ENCODE data around the gene RAD51AP1.
"Not testable (repeated sequence)": the region's sequence is repeated elsewhere in the genome, so short reads cannot be mapped to it uniquely, and the experiment has no call there.

The RAD51AP1 gene

GRCh38 chr12:4518106-4518728 lies 20.5 kb upstream of the RAD51AP1 start:
- Histone ChIP-seq H3K9me3 (ENCODE audit: control insufficient read depth, insufficient read depth, low read depth, low read length) (no peaks in the 10 kb centered on the region), H3K4me3 (ENCODE audit: low read depth, low read length) (no peak overlapping the region), H3K27ac (ENCODE audit: low read depth, low read length) (no peak overlapping the region), H3K27me3 (ENCODE audit: control insufficient read depth, insufficient read depth, low read length) (no peaks in the 10 kb centered on the region), H3K9ac (ENCODE audit: low read length) (no peak overlapping the region), H3K4me1 (ENCODE audit: control insufficient read depth, insufficient read depth, low read length) (no peaks in the 10 kb centered on the region), H3K36me3 (ENCODE audit: control insufficient read depth, insufficient read depth, low read length) (peaks cover 21% of the 10 kb centered on the region)

GRCh38 chr12:4523443-4523842 lies 15.2 kb upstream of the RAD51AP1 start:
- H3K9me3 ChIP-seq (ENCODE audit: control insufficient read depth, insufficient read depth, low read depth, low read length); H3K9ac ChIP-seq (ENCODE audit: low read length); H3K4me3 ChIP-seq (ENCODE audit: low read depth, low read length); H3K4me1 ChIP-seq (ENCODE audit: control insufficient read depth, insufficient read depth, low read length); H3K27me3 ChIP-seq (ENCODE audit: control insufficient read depth, insufficient read depth, low read length); H3K27ac ChIP-seq (ENCODE audit: low read depth, low read length): not testable (repeated sequence)
- H3K36me3 ChIP-seq (ENCODE audit: control insufficient read depth, insufficient read depth, low read length): peaks cover 22% of the 10 kb centered on the region

DNA sequence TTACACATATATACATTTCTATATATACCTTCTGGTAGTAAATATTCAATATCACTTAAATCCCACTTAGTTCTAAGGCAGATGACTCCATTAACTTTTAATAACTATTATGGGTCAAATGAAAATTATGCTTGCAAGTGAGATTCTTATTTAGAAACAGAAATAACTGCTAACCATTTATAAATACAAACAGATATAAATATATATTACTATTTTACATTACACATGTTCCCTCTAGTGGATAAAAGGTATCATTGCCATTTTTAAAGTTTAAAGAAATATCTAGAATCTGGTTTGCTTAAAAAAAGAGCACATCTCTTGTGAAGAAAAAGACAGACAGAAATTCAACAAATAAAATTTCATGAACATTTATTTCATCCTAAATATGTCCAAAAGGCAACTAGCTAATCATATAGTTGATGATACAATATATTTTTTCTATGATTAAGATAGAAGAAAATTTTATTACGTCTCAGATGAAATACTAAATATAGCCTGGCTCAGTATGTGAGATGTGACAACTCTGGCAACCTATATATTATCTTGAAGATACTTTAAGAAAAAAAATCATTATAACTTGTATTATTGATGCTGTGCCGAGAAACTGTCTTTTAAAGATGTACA lies 11.7 kb upstream of the RAD51AP1 start:
- no peak overlapping the region for H3K27ac ChIP-seq (ENCODE audit: low read depth, low read length)
- H3K27me3 ChIP-seq (ENCODE audit: control insufficient read depth, insufficient read depth, low read length): no peaks in the 10 kb centered on the region
- H3K9me3 ChIP-seq (ENCODE audit: control insufficient read depth, insufficient read depth, low read depth, low read length): no peaks in the 10 kb centered on the region
- no peak overlapping the region for H3K4me3 ChIP-seq (ENCODE audit: low read depth, low read length)
- H3K9ac ChIP-seq (ENCODE audit: low read length): no peak overlapping the region
- H3K4me1 ChIP-seq (ENCODE audit: control insufficient read depth, insufficient read depth, low read length): no peaks in the 10 kb centered on the region
- H3K36me3 ChIP-seq (ENCODE audit: control insufficient read depth, insufficient read depth, low read length): peaks cover 22% of the 10 kb centered on the region

DNA sequence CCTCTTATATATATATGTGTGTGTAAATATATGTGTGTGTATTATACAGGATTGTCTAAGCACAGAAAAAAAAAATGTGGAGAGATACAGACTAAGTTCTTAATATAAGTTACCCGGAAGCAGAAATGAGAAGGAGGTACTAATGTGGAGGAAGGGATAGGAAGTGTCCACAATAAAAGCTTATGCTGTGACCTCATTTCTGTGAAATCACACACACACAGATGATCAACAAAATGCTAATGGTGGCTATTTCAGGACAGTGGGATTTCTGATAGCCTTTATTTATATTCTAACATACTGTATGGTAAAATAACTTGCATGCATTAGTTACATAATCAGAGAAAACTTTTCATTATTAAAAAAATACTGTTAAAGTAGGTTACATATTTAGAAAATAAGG lies 8.5 kb upstream of the RAD51AP1 start:
- Histone ChIP-seq H3K27me3 (ENCODE audit: control insufficient read depth, insufficient read depth, low read length) (no peaks in the 10 kb centered on the region), H3K4me3 (ENCODE audit: low read depth, low read length) (no peak overlapping the region), H3K36me3 (ENCODE audit: control insufficient read depth, insufficient read depth, low read length) (peaks cover 15% of the 10 kb centered on the region; the same call in 1 of the 2 replicates), H3K27ac (ENCODE audit: low read depth, low read length) (no peak overlapping the region), H3K9ac (ENCODE audit: low read length) (no peak overlapping the region), H3K9me3 (ENCODE audit: control insufficient read depth, insufficient read depth, low read depth, low read length) (no peaks in the 10 kb centered on the region), H3K4me1 (ENCODE audit: control insufficient read depth, insufficient read depth, low read length) (no peaks in the 10 kb centered on the region)

GRCh38 chr12:4530982-4531586 lies 7.6 kb upstream of the RAD51AP1 start:
- Histone ChIP-seq H3K4me1 (ENCODE audit: control insufficient read depth, insufficient read depth, low read length) (no peaks in the 10 kb centered on the region), H3K9ac (ENCODE audit: low read length) (no peak overlapping the region), H3K9me3 (ENCODE audit: control insufficient read depth, insufficient read depth, low read depth, low read length) (no peaks in the 10 kb centered on the region), H3K36me3 (ENCODE audit: control insufficient read depth, insufficient read depth, low read length) (0 out of 2 replicates have a peak, but pooled peaks cover 14% of the 10 kb centered on the region), H3K27me3 (ENCODE audit: control insufficient read depth, insufficient read depth, low read length) (no peaks in the 10 kb centered on the region), H3K27ac (ENCODE audit: low read depth, low read length) (no peak overlapping the region), H3K4me3 (ENCODE audit: low read depth, low read length) (no peak overlapping the region)

GRCh38 chr12:4535092-4535491 lies 3.6 kb upstream of the RAD51AP1 start:
- Histone ChIP-seq H3K4me1 (ENCODE audit: control insufficient read depth, insufficient read depth, low read length) (peaks cover 6% of the 10 kb centered on the region), H3K36me3 (ENCODE audit: control insufficient read depth, insufficient read depth, low read length) (0 out of 2 replicates have a peak, but pooled peaks cover 14% of the 10 kb centered on the region), H3K4me3 (ENCODE audit: low read depth, low read length) (no peak overlapping the region), H3K9ac (ENCODE audit: low read length) (no peak overlapping the region), H3K9me3 (ENCODE audit: control insufficient read depth, insufficient read depth, low read depth, low read length) (no peaks in the 10 kb centered on the region), H3K27ac (ENCODE audit: low read depth, low read length) (no peak overlapping the region), H3K27me3 (ENCODE audit: control insufficient read depth, insufficient read depth, low read length) (no peaks in the 10 kb centered on the region)

GRCh38 chr12:4535871-4536270 lies 2.8 kb upstream of the RAD51AP1 start:
- Histone ChIP-seq H3K9me3 (ENCODE audit: control insufficient read depth, insufficient read depth, low read depth, low read length) (no peaks in the 10 kb centered on the region), H3K9ac (ENCODE audit: low read length) (no peak overlapping the region), H3K27me3 (ENCODE audit: control insufficient read depth, insufficient read depth, low read length) (no peaks in the 10 kb centered on the region), H3K27ac (ENCODE audit: low read depth, low read length) (no peak overlapping the region), H3K36me3 (ENCODE audit: control insufficient read depth, insufficient read depth, low read length) (0 out of 2 replicates have a peak, but pooled peaks cover 14% of the 10 kb centered on the region), H3K4me1 (ENCODE audit: control insufficient read depth, insufficient read depth, low read length) (peaks cover 9% of the 10 kb centered on the region), H3K4me3 (ENCODE audit: low read depth, low read length) (no peak overlapping the region)

- Histone ChIP-seq H3K4me3 (ENCODE audit: low read depth, low read length) (peak overlapping the region; percentile 87), H3K9ac (ENCODE audit: low read length) (peak overlapping the region; percentile 94), H3K9me3 (ENCODE audit: control insufficient read depth, insufficient read depth, low read depth, low read length) (no peaks in the 10 kb centered on the region), H3K36me3 (ENCODE audit: control insufficient read depth, insufficient read depth, low read length) (peaks cover 31% of the 10 kb centered on the region), H3K27me3 (ENCODE audit: control insufficient read depth, insufficient read depth, low read length) (no peaks in the 10 kb centered on the region), H3K4me1 (ENCODE audit: control insufficient read depth, insufficient read depth, low read length) (peaks cover 9% of the 10 kb centered on the region), H3K27ac (ENCODE audit: low read depth, low read length) (peak overlapping the region; percentile 99)
Observed at GRCh38 chr12:4539167-4539870, 629 bp downstream of the RAD51AP1 start.

DNA sequence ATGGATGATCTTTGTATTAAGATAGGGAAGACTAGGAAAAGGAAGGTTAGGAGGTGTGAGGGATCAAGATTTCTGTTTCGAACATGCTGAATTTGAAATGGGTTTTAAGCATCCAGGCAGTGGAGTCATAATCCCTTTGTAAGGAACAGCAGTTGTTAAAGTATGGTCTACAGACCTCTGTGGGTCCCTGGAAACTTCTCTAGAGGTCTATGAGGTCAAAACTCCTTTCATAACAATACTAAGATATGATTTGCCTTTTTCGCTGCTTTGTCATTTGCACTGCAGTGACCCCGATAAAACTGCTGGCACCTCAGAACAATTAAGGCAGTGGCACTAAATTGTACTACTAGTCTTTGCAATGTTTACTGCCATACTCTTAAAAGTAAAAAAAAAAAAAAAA lies 1.5 kb downstream of the RAD51AP1 start:
- Histone ChIP-seq H3K9ac (ENCODE audit: low read length) (peak overlapping the region; percentile 94), H3K27me3 (ENCODE audit: control insufficient read depth, insufficient read depth, low read length) (no peaks in the 10 kb centered on the region), H3K4me3 (ENCODE audit: low read depth, low read length) (peak overlapping the region; percentile 87), H3K4me1 (ENCODE audit: control insufficient read depth, insufficient read depth, low read length) (peaks cover 9% of the 10 kb centered on the region), H3K36me3 (ENCODE audit: control insufficient read depth, insufficient read depth, low read length) (peaks cover 33% of the 10 kb centered on the region), H3K9me3 (ENCODE audit: control insufficient read depth, insufficient read depth, low read depth, low read length) (no peaks in the 10 kb centered on the region), H3K27ac (ENCODE audit: low read depth, low read length) (no peak overlapping the region)

DNA sequence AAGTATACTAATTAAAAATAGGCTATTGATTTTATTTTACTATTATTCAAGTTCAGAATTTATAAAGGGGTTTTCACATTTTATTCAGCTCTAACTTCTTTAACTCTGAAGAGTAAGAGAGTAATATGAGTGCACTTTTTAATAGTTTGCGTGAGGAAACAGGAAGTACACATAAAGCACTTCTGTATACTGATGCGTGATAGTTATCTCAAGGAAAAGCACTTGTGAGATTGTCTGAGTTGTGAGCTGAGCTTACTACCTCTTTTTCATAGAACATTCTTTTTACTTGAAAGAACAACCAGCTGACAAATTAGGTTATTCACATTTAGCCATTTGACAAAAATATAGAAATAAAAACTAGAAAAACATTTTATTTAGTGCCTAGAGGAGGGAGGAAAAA lies 1.9 kb downstream of the RAD51AP1 start:
- Histone ChIP-seq H3K27ac (ENCODE audit: low read depth, low read length) (no peak overlapping the region), H3K27me3 (ENCODE audit: control insufficient read depth, insufficient read depth, low read length) (no peaks in the 10 kb centered on the region), H3K9me3 (ENCODE audit: control insufficient read depth, insufficient read depth, low read depth, low read length) (no peaks in the 10 kb centered on the region), H3K4me3 (ENCODE audit: low read depth, low read length) (no peak overlapping the region), H3K36me3 (ENCODE audit: control insufficient read depth, insufficient read depth, low read length) (peaks cover 38% of the 10 kb centered on the region), H3K9ac (ENCODE audit: low read length) (no peak overlapping the region), H3K4me1 (ENCODE audit: control insufficient read depth, insufficient read depth, low read length) (peaks cover 9% of the 10 kb centered on the region)

GRCh38 chr12:4545195-4545594 lies 6.5 kb downstream of the RAD51AP1 start:
- no peak overlapping the region for H3K27ac ChIP-seq (ENCODE audit: low read depth, low read length)

More at GRCh38 chr12:4545195-4545594, 6.5 kb downstream of the RAD51AP1 start:
- peaks cover 15% of the 10 kb centered on the region for H3K4me1 ChIP-seq (ENCODE audit: control insufficient read depth, insufficient read depth, low read length)
- no peak overlapping the region for H3K9ac ChIP-seq (ENCODE audit: low read length)
- H3K27me3 ChIP-seq (ENCODE audit: control insufficient read depth, insufficient read depth, low read length): no peaks in the 10 kb centered on the region
- no peak overlapping the region for H3K4me3 ChIP-seq (ENCODE audit: low read depth, low read length)
- no peaks in the 10 kb centered on the region for H3K9me3 ChIP-seq (ENCODE audit: control insufficient read depth, insufficient read depth, low read depth, low read length)
- H3K36me3 ChIP-seq (ENCODE audit: control insufficient read depth, insufficient read depth, low read length): peaks cover 75% of the 10 kb centered on the region
